Stimulated activated CD4-positive, alpha-beta T cell treated with anti-CD3 and anti-CD28 coated beads, Interleukin-15, amount 100 ng/mL, for 48 hours (primary cell): ENCODE measurements around the gene CD27.
A peak's percentile ranks its signal among the peaks of the same experiment; 100 is the strongest.
"Not testable (repeated sequence)": the region's sequence is repeated elsewhere in the genome, so short reads cannot be mapped to it uniquely, and the experiment has no call there.

Experiments
- DNase-seq, 2 donors: peaks; one replicate each; pipeline ENCODE4 v3.0.0-alpha.2; 2020; ENCODE audit warnings: low read depth in 2 of 2

The CD27 gene

DNA sequence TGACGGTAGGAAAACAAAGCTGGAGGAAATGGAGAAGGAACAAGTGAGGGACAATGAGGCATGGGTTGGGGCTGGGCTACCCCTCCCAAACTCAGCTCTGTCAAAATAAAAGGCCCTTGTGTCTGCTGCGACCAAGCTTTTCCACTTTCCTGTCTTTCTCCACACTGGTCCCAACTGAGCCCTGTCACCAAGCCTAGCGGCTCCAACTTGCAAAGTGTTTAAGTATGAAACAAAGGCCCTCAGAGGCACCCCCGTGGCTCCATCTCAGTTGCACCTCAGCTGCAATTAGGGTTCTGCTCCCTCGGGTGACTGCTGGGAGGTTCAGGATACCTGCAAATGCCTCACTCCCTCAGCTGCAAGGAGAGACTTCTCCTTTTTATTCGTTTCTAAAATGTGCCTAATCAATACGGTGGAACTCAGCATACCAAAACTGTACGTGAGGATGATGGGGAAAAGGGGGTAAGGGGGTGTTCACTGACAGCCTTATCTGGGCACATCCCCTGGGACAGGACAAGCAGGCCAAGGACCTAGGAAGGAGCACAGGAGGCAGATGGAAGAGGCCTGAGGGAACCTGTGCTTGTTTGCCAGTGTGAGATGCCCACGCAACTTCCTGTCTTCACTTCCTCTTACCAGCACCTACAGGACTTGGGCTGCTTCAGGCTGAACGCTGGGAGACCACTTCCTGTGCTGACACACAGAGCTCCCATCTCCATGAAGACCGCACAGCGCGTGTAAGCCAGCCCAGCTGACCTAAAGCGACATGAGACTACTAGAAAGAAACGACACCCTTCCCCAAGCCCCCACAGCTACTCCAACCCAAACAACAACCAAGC, 16.9 kb downstream of the CD27 start:
- DNase-seq = peak; percentile 73 to 83

DNA sequence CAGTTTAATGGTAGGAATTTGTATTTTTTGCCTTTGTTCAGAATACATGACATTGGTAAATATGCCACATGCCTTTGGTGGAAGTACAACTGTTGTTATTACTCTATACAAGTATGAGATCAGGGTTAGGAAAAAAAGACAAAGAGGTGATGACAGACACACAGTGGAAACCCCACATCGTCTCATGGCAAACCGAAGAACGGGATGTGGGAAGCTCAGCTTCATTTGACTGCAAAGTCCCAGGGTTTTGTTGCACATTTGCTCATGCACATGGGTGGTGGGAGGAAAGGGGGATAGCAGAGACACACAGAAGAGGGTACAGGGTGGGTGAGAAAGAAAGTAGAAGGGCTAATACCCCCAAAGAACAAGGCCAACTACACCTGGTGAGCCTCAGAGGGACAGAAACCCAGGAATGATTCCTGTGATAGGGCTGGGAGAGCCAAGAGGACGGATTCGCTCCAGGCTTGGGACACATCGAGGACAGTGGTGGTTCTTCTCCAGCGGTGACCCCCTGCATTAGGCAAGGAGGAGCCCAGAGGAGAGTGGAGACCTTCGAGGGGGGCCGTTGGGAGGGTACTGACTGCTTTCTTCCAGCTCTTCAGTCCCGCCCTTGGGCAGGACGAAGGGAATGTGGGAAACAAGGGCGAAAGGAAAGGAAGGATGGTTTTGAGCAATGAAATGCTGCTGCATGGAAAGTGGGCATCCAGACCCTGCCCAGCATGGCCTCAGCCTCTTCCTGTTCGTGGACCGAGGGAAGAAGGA, 17.7 kb downstream of the CD27 start:
- no peak for DNase-seq

- DNase-seq = no peak
Observed at GRCh38 chr12:6463216-6463615, 18.5 kb downstream of the CD27 start.

DNA sequence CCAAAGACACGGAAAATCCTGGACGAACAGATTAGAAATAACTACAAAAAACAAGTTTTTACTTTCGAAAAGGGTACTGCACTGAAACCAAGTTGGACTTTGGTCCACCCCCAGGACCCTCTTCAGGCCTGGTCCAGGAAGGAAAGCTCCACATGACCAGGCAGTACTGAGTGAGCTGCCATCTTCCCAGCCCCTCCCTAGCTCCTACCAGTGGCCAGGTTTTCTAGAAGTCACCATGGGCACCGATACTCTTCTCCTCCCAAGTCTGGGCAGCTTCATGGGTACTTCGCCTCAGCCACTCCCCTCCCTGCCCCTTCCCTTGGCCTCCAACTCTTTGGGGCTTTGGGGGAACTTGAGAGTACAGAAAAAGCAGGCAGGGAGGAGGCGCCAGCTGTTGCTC, 19.1 kb downstream of the CD27 start:
- no peak for DNase-seq

- no peak for DNase-seq
Observed at GRCh38 chr12:6464531-6464930, 19.8 kb downstream of the CD27 start.

GRCh38 chr12:6465467-6466183, 20.9 kb downstream of the CD27 start:
- DNase-seq = no peak

DNA sequence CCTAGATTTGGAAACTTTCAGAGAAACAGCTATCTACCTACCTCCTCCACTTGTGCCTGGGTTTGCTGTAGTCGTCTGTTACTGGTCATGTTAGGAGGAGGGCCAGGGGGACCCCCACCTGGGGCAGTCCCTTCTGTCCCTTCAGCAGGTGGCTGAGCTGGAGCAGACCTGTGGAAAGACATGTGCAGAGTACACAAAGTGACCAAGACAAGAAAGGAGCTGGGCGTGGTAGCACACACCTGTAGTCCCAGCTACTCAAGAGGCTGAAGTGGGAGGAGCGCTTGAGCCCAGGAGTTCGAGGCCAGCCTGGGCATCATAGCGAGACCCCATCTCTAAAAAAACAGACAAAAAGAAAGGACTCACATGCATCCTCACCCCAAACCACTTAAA, 21.4 kb downstream of the CD27 start:
- no peak for DNase-seq

GRCh38 chr12:6466751-6467150, 22.0 kb downstream of the CD27 start:
- not testable (repeated sequence) for DNase-seq

- not testable (repeated sequence) for DNase-seq
Observed at GRCh38 chr12:6467571-6468282, 23.0 kb downstream of the CD27 start.

GRCh38 chr12:6468283-6468575, 23.5 kb downstream of the CD27 start:
- DNase-seq = no peak

DNA sequence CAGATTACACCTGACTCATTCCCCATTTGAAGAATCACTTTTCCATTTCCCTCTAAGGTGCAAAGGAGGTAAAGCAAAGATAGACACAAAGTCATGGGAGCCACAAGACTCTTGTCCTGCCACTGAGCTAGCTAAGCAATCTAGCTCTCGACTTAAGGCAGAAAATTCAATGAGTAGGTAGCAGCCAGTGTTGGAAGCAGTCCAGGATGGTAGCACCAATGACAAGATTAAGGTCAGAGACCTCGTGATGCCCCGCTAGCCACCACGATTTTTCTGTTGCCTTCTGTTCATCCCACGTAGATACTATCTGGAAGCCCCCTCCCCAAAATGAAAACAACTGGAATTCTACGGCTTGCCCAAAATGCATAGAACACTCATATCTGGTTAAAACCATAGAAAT, 24.3 kb downstream of the CD27 start:
- DNase-seq = no peak

DNA sequence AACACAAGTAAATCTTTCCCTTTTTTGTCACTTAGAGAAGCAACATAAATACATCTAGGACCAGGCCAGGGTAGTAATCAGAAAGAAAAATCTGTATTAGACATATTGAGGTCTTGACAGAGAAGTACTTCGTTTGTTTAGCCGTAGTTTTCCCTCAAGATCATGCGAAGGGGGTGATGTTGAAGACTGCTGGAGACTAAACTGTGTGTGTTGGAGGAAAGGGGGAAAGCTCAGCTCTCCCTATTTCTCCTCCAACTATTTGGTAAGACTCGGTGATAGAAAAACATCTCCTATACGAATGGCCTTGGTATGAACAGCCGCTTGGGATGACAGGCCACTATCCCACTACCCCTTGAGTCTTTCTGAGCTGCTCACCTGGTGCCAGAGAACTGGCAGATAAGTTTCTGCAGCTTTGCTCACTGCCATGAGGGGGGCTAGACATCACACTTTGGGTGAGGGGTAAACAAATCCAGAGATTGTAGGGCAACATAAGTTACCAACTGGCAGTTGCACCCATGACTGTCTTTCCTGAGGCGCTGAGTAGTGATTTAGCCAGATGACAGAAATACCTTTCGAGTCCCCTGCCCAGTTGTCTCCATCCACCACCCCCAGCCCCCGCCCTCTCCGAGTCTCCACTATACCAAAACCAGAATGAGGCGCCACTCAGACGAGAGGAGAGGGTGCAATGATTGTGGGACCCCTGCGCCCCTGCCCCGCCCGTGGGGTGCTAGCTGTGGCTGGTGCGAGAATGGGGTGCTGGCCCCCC, 25.0 kb downstream of the CD27 start:
- DNase-seq = no peak

GRCh38 chr12:6470375-6471163, 25.8 kb downstream of the CD27 start, which contains the start of gene VAMP1:
Gene VAMP1 (minus strand): TSS chr12:6470677. CDS start chr12:6470531, 146 bp downstream.
- DNase-seq = peak; percentile 97 to 98

GRCh38 chr12:6471989-6472360, 27.2 kb downstream of the CD27 start:
- no peak for DNase-seq

DNA sequence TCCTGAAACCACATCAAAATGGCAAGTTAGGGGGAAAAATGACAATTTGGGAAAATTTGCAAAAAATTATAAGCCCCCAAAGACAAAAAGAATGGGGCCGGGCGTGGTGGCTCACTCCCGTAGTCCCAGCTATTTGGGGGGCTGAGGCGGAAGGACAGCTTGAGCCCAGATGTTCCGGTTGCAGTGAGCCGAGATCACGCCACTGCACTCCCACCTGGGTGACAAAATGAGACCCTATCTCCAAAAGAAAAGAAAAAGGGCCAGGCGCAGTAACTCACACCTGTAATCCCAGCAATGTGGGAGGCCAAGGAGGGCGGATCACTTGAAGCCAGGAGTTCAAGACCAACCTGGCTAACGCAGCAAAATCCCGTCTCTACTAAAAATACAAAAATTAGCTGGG, 27.7 kb downstream of the CD27 start:
- DNase-seq = no peak

DNA sequence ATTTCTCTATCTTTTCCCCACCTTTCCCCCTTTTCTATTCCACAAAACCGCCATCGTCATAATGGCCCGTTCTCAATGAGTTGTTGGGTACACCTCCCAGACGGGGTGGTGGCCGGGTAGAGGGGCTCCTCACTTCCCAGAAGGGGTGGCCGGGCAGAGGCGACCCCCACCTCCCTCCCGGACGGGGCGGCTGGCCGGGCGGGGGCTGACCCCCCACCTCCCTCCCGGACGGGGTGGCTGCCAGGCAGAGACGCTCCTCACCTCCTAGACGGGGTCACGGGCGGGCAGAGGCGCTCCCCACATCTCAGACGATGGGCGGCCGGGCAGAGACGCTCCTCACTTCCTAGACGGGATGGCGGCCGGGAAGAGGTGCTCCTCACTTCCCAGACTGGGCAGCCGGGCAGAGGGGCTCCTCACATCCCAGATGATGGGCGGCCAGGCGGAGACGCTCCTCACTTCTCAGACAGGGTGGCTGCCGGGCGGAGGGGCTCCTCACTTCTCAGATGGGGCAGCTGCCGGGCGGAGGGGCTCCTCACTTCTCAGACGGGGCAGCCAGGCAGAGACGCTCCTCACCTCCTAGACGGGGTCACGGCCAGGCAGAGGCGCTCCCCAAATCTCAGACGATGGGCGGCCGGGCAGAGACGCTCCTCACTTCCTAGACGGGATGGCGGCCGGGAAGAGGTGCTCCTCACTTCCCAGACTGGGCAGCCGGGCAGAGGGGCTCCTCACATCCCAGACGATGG, 30.6 kb downstream of the CD27 start:
- not testable (repeated sequence) for DNase-seq

GRCh38 chr12:6476489-6476888, 31.7 kb downstream of the CD27 start:
- DNase-seq = no peak

- DNase-seq = not testable (repeated sequence)
Observed at GRCh38 chr12:6477601-6478377, 33.0 kb downstream of the CD27 start.

DNA sequence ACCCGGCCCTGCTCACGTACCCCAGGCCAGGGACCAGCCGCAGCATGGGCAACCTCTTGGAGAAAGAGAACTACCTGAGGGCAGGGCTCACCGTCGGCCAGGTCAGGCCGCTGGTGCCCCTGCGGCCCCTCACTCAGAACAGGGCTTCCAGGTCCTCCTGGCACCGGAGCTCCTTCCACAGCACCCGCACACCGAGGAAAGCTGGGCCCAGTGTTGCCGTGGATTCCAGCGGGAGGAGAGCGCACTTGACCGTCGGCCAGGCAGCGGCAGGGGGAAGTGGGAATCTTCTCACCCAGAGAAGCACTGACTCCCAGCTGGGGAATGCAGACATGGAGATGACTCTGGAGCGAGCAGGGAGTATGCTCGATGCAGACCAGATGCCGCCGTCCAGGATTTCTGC, 33.7 kb downstream of the CD27 start:
- DNase-seq = no peak
